Activated naive CD8-positive, alpha-beta T cell treated with anti-CD3 and anti-CD28 coated beads, Interleukin-2, amount 50 U/mL, for 16 hours (primary cell): ENCODE data around the gene HDAC7.
A peak's percentile ranks its signal among the peaks of the same experiment; 100 is the strongest.

Source experiments
- DNase-seq: peaks from one replicate; pipeline ENCODE4 v3.0.0-alpha.2; 2020; ENCODE audit warnings: low read depth, low spot score

Gene HDAC7

GRCh38 chr12:47763481-47764346 is 56.0 kb downstream of the HDAC7 start:
- DNase-seq, result no peak

GRCh38 chr12:47762850-47763465 is 56.7 kb downstream of the HDAC7 start:
- DNase-seq, result no peak

DNA sequence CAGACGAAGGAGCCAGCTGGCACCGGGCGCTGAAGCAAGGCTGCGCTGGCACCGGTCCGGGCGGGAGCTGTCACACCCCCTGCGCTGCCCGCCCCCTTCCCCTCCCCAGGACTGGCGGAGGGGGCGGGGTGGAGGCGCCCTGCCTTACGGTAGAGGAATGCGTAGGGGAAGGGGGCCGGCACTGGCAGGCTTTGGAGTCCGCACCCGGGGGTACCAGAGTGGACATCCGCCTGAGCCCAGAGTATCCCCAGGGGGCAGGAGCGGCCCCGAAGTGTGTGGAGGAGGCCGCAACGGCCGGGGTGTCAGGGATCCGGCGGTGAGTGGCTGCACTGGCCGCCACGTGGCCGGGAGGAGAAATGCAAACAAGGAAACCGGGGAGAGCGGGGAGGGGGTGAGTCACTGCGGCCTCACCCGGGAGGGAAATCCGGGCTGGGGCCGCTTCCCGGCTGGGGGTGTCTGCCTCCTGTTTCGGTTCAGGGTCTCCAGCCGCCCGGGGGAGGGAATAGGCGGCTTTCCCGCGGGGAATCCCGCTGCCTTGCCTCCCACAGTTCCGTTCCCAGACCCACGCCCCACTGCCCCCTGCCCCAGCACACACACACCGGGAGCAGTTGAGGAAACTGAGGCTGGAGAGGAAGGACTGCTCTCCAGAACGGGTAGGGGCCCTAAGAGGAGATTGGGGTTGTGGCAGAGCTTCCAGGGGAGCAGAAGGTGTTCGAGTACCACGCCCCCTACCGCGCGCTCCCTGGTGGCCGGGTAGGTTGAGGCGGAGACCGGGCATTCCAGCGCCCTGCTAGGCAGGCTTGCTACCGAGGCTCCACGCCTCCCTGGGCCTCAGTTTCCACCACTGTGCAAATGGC is 60.6 kb downstream of the HDAC7 start, which contains the start of gene RAPGEF3:
TSS of gene RAPGEF3 (minus strand) at position 47 of the 857 bp plus-strand sequence. CDS start 324 bp downstream, outside the sequence.
- peak; percentile 25 for DNase-seq

- no peak for DNase-seq
Measured at GRCh38 chr12:47758584-47758833, 61.2 kb downstream of the HDAC7 start.

- DNase-seq, result no peak
Measured at GRCh38 chr12:47757840-47758583, 61.7 kb downstream of the HDAC7 start.

DNA sequence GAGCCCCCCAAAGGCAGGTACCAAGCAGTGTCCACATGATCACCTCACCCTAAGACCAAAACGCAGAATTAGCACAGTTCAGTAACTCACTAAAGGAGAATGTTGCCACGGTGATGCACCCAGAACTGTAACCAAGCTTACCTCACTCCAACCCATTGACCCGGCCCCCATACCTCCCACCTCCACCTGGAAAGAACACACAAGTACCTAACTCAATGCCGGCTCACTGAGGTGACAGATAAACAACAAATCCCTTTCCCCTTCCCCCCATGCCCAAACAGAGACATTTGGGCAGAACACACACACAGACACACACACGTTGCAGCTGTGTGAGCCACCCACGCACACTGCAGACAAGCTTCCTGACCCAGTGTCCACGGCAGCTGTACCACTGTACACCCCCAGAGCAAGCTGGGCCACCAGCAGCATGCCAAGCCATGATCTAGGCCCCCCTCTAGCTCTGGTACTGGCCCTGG is 62.3 kb downstream of the HDAC7 start:
- DNase-seq, result no peak

DNA sequence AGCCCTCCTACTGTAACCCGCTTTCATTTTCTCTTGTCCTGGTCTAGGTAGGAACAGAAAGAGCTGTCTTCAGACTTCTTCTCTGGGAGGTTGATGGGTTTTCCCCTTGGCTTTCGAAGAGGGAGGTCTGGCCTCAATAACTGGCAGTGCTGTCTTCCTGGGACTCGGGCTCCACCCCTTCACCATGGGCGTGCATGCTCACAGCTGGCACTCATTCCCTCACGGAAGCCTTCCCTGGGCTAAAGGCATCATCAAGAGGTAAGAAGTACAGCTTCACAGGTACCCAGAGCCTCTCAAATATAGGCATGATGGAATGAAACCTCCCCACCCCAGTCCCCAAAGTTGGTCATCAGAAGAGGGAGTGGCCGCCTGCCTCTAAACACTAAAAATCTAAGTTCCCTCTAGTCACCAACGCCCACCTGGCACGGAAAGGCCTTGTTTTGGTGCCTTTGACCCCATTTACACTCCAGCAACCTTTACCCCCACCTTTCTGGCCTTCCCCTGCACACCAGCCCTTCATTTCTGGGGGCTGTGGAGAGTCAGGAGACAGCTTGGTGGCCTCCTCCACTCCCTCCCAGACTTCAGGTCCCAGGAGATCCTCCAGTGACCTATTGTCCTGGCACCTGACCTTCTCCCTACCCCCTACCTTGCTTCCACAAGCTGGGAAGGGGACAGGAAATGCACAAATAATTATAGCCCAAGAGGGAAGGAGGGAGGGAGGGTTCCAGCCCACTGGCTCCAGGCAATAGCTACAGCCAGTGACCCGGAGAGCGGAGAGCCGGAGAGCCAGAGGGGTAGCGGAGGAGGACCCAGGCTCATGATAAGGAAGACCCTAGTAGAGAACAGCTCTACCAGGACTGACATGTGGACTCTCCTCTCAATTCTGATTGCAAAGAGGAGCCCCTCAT is 63.8 kb downstream of the HDAC7 start:
- no peak for DNase-seq

GRCh38 chr12:47754881-47755280 is 64.8 kb downstream of the HDAC7 start:
- no peak for DNase-seq

GRCh38 chr12:47754126-47754525 is 65.6 kb downstream of the HDAC7 start:
- no peak for DNase-seq

GRCh38 chr12:47753021-47754001 is 66.4 kb downstream of the HDAC7 start:
- no peak for DNase-seq

DNA sequence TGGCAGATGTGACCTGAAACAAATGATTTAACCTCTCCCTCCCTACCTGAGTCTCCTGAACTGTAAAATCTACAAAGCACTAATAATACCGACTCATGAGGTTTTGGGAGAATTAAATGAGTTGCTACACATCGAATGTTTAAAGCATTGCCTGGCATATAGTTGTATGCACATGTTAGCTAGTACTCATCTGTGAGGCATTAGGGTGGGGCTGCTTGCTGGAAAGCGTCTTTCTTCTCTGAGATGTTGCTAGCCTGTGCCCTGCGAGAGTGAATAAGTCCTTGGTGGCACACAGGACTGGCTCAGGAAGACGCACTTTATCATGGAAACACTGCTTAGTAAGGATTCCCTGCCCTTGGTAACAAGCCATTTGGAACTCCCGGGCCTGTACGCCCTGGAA is 67.2 kb downstream of the HDAC7 start:
- DNase-seq, result no peak

- DNase-seq, result no peak
Measured at GRCh38 chr12:47752121-47752520, 67.6 kb downstream of the HDAC7 start.

DNA sequence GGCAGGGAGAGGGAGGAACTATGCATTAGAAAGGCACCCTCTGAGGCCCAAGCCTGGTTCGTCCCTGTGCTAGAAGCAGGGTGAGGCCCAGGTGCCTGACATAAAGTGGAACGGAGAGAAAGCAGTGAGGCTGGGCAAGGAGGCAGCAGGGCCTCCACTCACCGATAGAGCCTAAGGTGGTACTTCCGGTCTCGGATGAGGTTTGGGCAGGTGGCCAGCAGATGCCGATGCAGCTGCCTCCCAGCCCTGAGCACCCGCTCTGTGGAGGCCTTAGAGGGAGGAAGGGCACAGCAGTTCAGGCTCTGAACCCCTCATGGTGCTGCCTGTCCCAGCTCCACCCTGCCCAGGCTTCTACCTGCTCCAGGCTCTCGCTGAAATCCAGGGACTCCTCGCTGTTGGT is 68.1 kb downstream of the HDAC7 start:
- no peak for DNase-seq

GRCh38 chr12:47750916-47751470 is 68.7 kb downstream of the HDAC7 start:
- no peak for DNase-seq

- no peak for DNase-seq
Measured at GRCh38 chr12:47750229-47750798, 69.4 kb downstream of the HDAC7 start.

DNA sequence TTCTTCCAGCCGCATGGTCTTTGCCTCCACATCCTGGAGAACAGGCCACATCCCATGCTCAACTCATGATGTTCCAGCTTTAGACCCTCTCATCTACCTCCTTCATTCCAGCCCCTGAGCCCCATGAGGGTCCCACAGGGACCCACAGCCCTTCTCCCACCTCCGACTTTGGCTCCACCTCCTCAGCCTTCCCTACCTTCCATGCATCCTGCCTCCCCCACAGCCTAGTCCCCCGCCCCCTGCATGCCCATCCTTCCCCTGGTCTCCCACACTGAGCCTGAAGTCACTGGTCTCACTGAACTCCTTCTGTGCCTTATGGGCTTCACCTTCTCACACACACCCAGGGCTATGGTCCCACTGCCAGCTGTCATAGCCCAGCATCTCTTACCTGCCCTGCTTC is 70.8 kb downstream of the HDAC7 start:
- no peak for DNase-seq

- no peak for DNase-seq
Measured at GRCh38 chr12:47748507-47748828, 71.2 kb downstream of the HDAC7 start.

GRCh38 chr12:47747596-47748506 is 71.9 kb downstream of the HDAC7 start:
- DNase-seq, result no peak
